Transverse colon (tissue), 4 donors: ENCODE results near the gene ATXN2L. TPM values are rescaled to one million over a fixed set of nuclear protein-coding genes. Genes with fewer than 3 reads are reported as not detected.
"Not testable (repeated sequence)": the region's sequence is repeated elsewhere in the genome, so short reads cannot be mapped to it uniquely, and the experiment has no call there.

ENCODE experiments used
- DNase-seq: peaks from one replicate; pipeline ENCODE4 v3.0.0-alpha.2; 2019
- H3K27ac ChIP-seq, 4 donors: fragments of 200-600 bp; sonication (generic); 2 replicates each; pipeline ENCODE4 v1.5.1; 2016 to 2018; ENCODE audit warnings: inconsistent platforms in 4 of 4
- H3K27me3 ChIP-seq: fragments of 200-600 bp; sonication (generic); 2 replicates; pipeline ENCODE4 v1.5.1; 2017; ENCODE audit warnings: inconsistent platforms
- H3K36me3 ChIP-seq, 4 donors: fragments of 200-600 bp; sonication (generic); 2 replicates each; pipeline ENCODE4 v1.5.1; 2017 to 2019; ENCODE audit warnings: inconsistent platforms in 4 of 4
- H3K4me1 ChIP-seq, 4 donors: fragments of 200-600 bp; sonication (generic); 2 replicates each; pipeline ENCODE4 v1.5.1; 2017 to 2020; ENCODE audit warnings: inconsistent platforms in 4 of 4
- H3K4me3 ChIP-seq, 4 donors: fragments of 200-600 bp; sonication (generic); 1 replicate in 1 of 4; 2 replicates in 3 of 4; pipeline versions ENCODE4 v1.5.1 to v1.6.1; 2017 to 2019; ENCODE audit warnings: inconsistent platforms in 4 of 4
- H3K9me3 ChIP-seq, 2 donors: fragments of 200-600 bp; sonication (generic); 2 replicates each; pipeline ENCODE4 v1.5.1; 2017 to 2019; ENCODE audit warnings: inconsistent platforms in 2 of 2
- EP300 ChIP-seq: sonication (generic); formaldehyde crosslinking; IDR thresholded peaks from one replicate; pipeline ENCODE4 v1.6.1; 2017; ENCODE audit warnings: antibody characterized with exemption, low read depth
- POLR2A ChIP-seq: fragments of 450-650 bp; IDR thresholded peaks from one replicate; pipeline ENCODE4 v1.6.1; 2016; ENCODE audit warnings: antibody characterized with exemption, mild to moderate bottlenecking, moderate library complexity
- POLR2AphosphoS5 ChIP-seq, 3 donors: sonication (generic); formaldehyde crosslinking; IDR thresholded peaks; one replicate each; pipeline ENCODE4 v1.6.1; 2016; ENCODE audit warnings: antibody characterized with exemption in 3 of 3
- WGBS, 2 donors: methylation state at CpG; one replicate each; pipeline ENCODE4 v1.1.5; 2018; ENCODE audit warnings: low coverage in 1 of 2; 5-methylcytosine and 5-hydroxymethylcytosine counted together
- in situ Hi-C, 4 donors: fragments of 200-750 bp; cut with MboI; loops; one replicate each; pipeline versions ENCODE4 v1.15.0 to v1.15.1; 2017; ENCODE audit warnings: low sequenced_read_pairs in 3 of 4, low pct_ligation_motif_present in 1 of 4, low pct_unique_long_range_greater_than_20kb in 1 of 4
- intact Hi-C: fragments of 100-400 bp; cut with DNase I; formaldehyde crosslinking; loops from one replicate; pipeline ENCODE4 v1.15.1; 2023; ENCODE audit warnings: low total_unique reads
- total RNA-seq, 4 donors: library from RNA; depleted of rRNA; stranded (reverse); fragments of >200 nt; gene quantifications; one replicate each; pipeline ENCODE4 v1.1.0, GENCODE V29; 2016
- TF ChIP-seq, protein P1 (sequence below), 5 experiments: fragments of 200-600 bp in 3 of 5; fragments of 450-650 bp in 2 of 5; sonication (generic) in 3 of 5; IDR thresholded peaks; 1 replicate in 2 of 5; 2 replicates in 3 of 5; pipeline ENCODE4 v1.5.1; 2016 to 2017; ENCODE audit warnings: antibody characterized with exemption in 5 of 5, inconsistent platforms in 3 of 5, mild to moderate bottlenecking in 2 of 5, moderate library complexity in 1 of 5

The ATXN2L gene, protein sequence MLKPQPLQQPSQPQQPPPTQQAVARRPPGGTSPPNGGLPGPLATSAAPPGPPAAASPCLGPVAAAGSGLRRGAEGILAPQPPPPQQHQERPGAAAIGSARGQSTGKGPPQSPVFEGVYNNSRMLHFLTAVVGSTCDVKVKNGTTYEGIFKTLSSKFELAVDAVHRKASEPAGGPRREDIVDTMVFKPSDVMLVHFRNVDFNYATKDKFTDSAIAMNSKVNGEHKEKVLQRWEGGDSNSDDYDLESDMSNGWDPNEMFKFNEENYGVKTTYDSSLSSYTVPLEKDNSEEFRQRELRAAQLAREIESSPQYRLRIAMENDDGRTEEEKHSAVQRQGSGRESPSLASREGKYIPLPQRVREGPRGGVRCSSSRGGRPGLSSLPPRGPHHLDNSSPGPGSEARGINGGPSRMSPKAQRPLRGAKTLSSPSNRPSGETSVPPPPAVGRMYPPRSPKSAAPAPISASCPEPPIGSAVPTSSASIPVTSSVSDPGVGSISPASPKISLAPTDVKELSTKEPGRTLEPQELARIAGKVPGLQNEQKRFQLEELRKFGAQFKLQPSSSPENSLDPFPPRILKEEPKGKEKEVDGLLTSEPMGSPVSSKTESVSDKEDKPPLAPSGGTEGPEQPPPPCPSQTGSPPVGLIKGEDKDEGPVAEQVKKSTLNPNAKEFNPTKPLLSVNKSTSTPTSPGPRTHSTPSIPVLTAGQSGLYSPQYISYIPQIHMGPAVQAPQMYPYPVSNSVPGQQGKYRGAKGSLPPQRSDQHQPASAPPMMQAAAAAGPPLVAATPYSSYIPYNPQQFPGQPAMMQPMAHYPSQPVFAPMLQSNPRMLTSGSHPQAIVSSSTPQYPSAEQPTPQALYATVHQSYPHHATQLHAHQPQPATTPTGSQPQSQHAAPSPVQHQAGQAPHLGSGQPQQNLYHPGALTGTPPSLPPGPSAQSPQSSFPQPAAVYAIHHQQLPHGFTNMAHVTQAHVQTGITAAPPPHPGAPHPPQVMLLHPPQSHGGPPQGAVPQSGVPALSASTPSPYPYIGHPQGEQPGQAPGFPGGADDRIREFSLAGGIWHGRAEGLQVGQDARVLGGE
- total RNA-seq = 100 to 1,000 TPM in 3 of 4 donors, 10 to 100 TPM in 1; 90.2 to 165 (median 105) TPM

DNA sequence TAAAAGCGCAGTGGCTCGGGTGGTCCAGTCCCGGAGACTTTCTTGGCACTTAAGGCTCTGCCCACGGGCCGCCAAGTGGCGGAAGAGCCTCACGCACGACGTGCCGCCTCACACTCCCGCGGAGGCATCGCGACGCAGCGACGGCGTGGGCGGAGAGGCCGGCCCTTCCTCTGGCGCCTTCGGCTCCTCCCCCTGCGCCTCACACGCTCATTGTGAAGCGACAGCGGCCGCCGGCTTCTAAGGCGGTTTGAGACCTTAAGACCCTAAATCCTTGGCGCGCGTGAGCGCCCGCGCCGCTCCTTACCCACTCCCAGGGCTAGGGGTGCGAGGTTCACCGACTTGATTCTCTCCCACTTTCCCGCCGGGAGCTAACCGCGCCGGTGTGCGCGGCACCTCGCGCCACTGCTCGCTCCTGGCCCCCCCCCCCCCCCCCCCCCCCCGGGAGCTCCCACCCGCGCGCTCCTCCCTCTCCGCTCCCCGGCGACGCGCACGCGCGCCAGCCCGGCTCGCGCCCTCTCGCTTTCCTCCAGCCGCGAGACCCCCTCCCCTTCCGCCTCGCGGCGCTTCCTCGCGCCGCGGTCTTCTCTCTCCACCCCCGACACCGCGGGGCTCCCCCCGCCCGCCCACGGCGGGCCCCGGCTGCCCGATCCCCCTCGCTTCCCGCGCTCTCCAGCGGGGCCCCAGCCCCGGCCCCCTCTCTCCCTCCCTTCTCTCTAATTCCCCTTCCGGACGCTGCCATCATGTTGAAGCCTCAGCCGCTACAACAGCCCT is at the start of gene ATXN2L:
TSS of gene ATXN2L (plus strand) at position 480 of the 771 bp plus-strand sequence. CDS start at position 741, 261 bp downstream.
- peak; percentile 95 for DNase-seq
- WGBS, 2 donors = 1% methylated on average over 81 of the region's 91 CpGs; no CpG with 5 or more reads in 1 of the 2 donors
- H3K9me3 ChIP-seq = no peaks in the 10 kb centered on the region
- H3K27ac ChIP-seq = peak within 1 kb of the TSS; percentile 99 to 100 (median 100)
- intact Hi-C loops = no loop called here
- TF ChIP-seq EP300 = no peak
- TF ChIP-seq POLR2A = peak; percentile 76
- TF ChIP-seq, protein P1, sequence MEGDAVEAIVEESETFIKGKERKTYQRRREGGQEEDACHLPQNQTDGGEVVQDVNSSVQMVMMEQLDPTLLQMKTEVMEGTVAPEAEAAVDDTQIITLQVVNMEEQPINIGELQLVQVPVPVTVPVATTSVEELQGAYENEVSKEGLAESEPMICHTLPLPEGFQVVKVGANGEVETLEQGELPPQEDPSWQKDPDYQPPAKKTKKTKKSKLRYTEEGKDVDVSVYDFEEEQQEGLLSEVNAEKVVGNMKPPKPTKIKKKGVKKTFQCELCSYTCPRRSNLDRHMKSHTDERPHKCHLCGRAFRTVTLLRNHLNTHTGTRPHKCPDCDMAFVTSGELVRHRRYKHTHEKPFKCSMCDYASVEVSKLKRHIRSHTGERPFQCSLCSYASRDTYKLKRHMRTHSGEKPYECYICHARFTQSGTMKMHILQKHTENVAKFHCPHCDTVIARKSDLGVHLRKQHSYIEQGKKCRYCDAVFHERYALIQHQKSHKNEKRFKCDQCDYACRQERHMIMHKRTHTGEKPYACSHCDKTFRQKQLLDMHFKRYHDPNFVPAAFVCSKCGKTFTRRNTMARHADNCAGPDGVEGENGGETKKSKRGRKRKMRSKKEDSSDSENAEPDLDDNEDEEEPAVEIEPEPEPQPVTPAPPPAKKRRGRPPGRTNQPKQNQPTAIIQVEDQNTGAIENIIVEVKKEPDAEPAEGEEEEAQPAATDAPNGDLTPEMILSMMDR (IDR thresholded peaks at IDR 0.05) = peak in 4 of 5 experiments; percentile 19 to 74 (median 47)
- peak; percentile 81 to 94 (median 90) for TF ChIP-seq POLR2AphosphoS5 (IDR thresholded peaks at IDR 0.05)
- H3K36me3 ChIP-seq = peaks cover 0 to 21% (median 5%) of the 10 kb centered on the region in 4 donors
- no peaks in the 10 kb centered on the region for H3K27me3 ChIP-seq
- H3K4me3 ChIP-seq = peak within 1 kb of the TSS; percentile 84 to 100 (median 99)
- H3K4me1 ChIP-seq = peaks cover 16 to 31% (median 24%) of the 10 kb centered on the region in 4 donors
- in situ Hi-C loops = loop anchor here in 1 of 4 donors (10.0 kb wide), 1 partner anchor 122 kb away; no protein-coding TSS in a partner anchor

DNA sequence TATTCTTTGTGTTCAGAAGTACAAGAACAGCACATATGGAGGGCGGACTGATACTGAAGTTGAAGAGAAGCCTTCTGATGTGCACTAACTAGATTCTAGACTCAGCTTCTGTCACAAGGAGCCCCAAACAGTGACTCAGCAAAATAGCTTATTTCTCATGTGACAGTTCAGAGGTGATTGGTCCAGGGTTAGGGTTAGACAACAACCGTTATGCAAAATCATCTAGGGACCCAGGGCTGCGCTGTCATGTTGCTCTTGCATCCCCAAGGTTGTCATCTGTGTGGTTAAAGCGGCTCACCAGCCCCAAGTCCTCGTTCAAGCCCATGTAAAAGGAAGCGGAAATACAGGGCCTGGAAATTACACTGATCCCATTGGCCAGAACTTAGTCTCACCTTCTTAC is 41.1 kb upstream of the ATXN2L start:
- H3K27ac ChIP-seq, H3K36me3 ChIP-seq, H3K4me1 ChIP-seq, intact Hi-C loops, in situ Hi-C loops, DNase-seq, H3K27me3 ChIP-seq, H3K9me3 ChIP-seq, H3K4me3 ChIP-seq: not testable (repeated sequence)
- no CpG with 5 or more reads among the region's 6 CpGs for WGBS, 2 donors

DNA sequence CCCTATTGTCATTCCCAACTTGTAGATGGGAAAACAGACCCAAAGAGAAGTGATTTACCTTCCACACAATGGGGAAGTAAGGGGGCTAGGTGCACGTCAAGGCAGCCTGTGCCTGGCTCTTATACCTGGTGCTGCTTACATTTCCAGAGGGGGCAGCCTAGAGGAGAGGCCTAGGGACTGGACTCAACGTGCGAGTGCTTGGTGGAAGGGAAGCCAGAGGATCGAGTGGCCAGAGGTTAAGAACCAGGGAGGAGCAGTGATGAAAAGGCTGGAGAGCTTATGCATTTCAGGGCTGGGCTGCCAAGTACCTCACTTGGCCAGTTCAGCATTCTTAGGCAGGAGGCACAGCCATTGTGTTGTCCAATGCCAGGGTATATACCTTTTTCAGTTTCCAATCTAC is 40.4 kb upstream of the ATXN2L start:
- H3K27ac ChIP-seq, in situ Hi-C loops, H3K4me1 ChIP-seq, H3K4me3 ChIP-seq, intact Hi-C loops, H3K27me3 ChIP-seq, H3K36me3 ChIP-seq, DNase-seq, H3K9me3 ChIP-seq: not testable (repeated sequence)
- WGBS, 2 donors = no CpG with 5 or more reads among the region's 4 CpGs

DNA sequence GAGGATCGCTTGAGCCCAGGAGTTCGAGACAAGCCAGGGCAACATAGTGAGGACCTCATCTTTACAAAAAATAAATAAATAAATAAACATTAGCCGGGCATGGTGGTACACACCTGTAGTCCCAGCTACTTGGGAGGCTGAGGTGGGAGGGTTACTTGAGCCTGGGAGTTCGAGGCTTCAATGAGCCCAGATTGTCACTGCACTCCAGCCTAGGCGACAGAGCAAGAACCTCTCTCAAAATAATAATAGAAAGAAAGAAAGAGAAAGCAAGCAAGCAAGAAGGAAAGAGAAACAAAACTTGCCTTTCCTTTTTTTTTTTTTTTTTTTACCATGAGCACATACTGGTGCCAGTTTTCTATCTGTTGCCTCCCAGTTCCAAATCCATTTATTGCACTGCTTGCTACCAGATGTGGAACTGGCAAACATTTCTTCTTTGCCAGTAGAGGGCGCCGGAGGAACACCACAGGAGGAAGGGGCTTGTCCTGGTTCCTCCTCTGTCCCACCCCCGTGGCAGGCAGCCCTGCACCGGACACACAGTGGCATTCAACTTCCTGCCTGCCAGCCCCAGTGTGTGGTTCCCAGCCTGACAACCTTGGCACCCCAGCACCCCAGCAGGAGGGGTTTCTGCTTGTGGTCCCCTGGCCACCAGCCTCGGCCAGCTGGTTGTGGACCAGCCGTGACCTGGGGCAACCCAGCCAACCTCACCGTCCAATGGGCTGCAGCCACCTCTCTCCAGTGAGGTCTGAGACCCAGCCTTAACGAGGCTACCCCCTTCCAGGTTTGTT is 20.4 kb upstream of the ATXN2L start:
- 63% methylated on average over 4 of the region's 13 CpGs; no CpG with 5 or more reads in 1 of the 2 donors for WGBS, 2 donors
- H3K9me3 ChIP-seq, intact Hi-C loops, H3K4me1 ChIP-seq, H3K36me3 ChIP-seq, in situ Hi-C loops, H3K27me3 ChIP-seq, H3K27ac ChIP-seq: not testable (repeated sequence)
- H3K4me3 ChIP-seq = peak overlapping the region in 1 of 4 donors; percentile 26
- peak; percentile 71 for DNase-seq
- TF ChIP-seq, protein P1 (IDR thresholded peaks at IDR 0.05) = peak in 3 of 5 experiments; percentile 26 to 56 (median 50)

DNA sequence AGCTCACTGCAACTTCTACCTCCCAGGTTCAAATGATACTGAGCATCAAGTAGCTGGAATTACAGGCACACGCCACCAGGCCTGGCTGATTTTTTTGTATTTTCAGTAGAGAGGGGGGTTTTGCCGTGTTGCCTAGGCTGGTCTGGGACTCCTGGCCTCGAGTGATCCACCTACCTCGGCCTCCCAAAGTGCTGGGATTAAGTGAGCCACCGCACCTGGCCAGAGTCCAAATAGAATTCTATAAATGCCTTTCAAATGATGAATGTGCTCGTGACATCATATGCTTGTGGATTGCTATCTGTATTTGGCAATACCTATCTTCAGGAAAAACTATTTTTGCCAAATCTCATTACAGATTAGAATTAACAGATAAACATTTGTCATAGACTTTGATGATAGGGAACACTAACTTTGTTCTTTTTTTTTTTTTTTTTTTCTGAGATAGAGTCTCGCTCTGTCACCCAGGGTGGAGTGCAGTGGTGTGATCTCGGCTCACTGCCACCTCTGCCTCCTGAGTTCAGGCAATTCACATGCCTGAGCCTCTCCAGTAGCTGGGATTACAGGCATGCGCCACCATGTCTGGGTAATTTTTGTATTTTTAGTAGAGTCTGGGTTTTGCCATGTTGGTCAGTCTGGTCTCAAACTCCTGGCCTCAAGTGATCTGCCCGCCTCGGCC is 15.2 kb upstream of the ATXN2L start:
- H3K36me3 ChIP-seq, H3K4me3 ChIP-seq, H3K27ac ChIP-seq, DNase-seq, H3K27me3 ChIP-seq, intact Hi-C loops, H3K9me3 ChIP-seq, in situ Hi-C loops, H3K4me1 ChIP-seq: not testable (repeated sequence)
- no CpG with 5 or more reads among the region's 11 CpGs for WGBS, 2 donors
